Stimulated activated CD4-positive, alpha-beta T cell treated with anti-CD3 and anti-CD28 coated beads, TNF-alpha, amount 100 ng/mL, for 4 hours (primary cell): Measurements from ENCODE around the gene ISCA2.
"Not testable (repeated sequence)": the region's sequence is repeated elsewhere in the genome, so short reads cannot be mapped to it uniquely, and the experiment has no call there.

Experiments
- DNase-seq, 3 experiments: peaks; one replicate each; pipeline ENCODE4 v3.0.0-alpha.2; 2020; ENCODE audit warnings: low read depth in 3 of 3

Gene ISCA2

DNA sequence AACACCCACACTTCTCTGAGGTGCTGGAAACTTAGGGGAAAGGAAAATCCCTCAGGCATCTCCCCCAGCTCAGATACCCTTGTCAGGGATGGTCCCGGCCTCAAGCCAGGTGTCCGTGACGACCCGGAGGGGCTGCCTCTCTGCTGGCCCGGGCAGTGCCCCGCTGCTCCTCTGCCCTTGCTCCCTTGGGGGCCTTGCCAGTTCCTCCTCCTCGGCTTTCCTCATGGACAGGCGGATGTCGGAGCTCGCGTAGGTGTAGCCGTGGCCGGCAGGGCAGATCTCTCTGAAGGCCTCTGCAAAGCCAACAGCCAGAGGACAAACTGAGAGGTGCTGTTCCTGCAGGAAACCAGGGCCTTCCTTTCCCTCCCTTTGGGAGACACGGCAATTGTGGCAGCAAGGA lies 34.8 kb downstream of the ISCA2 start:
- no peak for DNase-seq

DNA sequence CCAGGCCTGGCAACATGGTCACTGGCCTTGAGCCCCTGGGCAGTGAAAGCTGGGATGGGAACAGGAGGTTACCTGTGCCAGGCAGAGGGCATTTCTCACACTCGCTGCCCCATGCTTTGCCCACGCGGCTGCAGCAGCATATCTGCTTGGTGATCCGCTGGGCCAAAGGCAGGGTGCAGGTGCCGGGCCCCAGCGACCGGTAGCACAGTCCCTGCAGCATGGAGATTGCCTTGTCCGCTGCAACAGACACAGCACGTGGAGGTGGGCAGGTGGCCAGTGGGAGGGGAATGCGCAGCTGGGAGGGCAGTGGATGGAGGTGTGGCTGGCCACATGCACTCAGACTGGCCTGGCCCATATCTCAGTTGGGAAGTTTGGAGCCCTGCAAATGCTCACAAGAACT lies 35.3 kb downstream of the ISCA2 start:
- DNase-seq, result no peak

DNA sequence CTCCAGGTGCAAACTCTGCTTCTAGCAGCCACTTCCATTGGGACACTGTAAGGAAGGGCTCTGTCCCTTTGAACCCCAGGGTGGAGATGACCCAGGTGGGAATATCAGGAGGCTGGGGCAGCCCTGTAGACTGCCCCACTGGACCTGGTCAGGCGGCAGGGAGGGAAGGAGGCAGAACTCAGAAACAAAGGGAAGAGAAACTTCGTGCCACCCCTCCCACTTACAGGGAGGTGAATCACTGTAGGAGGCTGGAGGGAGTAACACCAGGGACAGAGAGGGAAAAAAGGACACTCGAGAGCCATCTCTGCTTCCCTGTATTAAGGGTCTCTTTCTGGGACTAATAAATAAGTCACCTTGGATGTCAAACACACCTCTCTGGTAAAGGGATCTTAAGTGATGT lies 37.4 kb downstream of the ISCA2 start:
- no peak for DNase-seq

DNA sequence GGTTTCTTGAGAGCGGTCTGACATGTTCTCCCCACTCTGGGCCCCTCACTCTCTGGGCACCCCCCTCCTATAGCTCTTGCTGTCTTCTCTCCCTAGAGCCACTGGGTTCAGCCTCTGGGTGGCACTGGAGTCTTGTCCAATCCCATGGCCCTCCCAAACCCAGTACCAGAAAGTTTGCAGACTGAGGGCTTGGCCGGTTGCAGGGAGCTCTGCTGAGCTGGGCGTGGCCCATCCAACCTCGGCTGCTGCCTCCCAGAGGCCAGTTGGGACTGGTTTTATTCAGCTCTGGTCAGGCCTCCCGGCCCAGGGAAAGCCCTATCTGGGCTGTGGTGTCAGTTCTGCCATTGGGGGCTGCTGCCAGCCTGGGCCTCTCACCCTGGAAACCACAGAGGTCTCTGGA lies 37.9 kb downstream of the ISCA2 start:
- DNase-seq, result no peak

- DNase-seq, result no peak
These were observed 38.7 kb downstream of the ISCA2 start for GRCh38 chr14:74532246-74532645.

- DNase-seq, result no peak
These were observed 40.0 kb downstream of the ISCA2 start for GRCh38 chr14:74533576-74533975.

DNA sequence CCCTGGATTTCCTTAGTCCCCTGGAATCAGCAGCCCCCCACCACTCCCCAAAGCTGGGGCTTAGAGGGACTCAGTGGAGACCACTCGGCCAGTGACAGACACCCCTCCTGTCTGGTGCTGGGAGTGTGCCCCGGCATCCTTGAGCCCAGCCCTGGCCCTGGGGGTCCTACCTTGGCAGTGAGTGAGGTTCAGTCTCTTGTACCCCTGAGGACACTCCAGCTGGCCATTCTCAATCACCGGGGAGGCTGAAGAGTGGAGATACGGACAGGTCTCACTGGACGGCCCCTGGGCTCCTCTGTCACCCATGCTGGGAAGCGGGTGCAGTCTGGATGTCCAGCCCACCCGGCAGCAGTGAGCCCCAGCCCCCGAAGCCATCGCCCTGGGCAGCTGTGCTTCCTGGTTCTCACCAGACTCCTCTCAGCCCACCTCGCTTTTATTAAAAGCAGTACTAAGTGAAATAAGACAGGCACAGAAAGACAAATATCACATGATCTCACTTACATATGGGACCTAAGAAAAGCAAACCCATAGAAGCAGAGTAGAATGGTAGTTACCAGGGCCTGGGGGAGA lies 42.3 kb downstream of the ISCA2 start:
- DNase-seq, result no peak

- not testable (repeated sequence) for DNase-seq
These were observed 42.8 kb downstream of the ISCA2 start for GRCh38 chr14:74536336-74536735.

DNA sequence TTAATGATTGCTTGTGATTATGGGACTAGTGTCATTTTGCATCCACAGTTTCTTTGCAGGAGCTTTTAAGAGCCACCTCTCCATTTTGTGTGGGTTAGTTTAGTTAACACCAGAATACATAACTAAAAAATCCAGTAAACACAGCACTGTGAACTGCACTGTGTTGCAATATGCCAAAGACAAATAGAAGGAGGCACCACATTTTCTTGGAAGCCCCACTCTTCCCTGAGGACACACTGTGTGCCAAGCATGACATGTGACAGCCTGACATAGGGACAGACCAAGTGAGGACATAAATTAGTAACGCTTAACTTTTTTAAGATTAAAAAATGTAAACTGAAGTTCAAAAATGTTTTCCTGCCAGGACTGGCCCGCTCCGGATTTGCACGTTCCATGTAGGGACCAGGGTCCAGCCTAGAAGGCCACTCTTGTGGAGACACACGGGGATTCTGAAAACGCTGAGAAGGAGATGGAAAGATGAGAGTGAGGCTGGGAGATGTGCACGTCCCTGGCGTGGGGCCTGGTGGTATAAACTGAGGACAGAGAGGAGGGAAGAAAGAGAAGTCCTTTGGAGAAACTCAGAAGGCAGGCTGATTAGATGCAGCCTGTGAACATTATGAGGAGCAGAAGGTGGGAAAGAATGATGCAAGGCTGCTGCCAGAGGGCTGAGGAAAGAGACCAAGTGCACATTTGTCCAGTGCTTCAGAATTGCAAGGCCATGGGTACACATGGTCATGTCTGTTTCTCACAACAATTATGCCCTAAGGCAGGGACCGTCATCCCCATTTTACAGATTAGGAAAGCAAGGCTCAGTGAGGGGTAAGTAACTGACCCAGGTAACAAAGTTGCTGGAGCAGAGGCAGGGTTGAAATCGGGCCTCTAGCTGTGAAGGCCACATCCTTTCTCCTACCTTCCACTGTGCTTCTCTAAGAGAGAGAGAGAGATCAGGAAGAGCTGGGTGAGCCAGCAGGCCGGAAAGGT lies 45.1 kb downstream of the ISCA2 start:
- DNase-seq, result no peak

GRCh38 chr14:74539503-74539902 lies 45.9 kb downstream of the ISCA2 start:
- DNase-seq, result no peak

GRCh38 chr14:74541225-74541624 lies 47.7 kb downstream of the ISCA2 start:
- no peak for DNase-seq

- DNase-seq, result no peak
These were observed 48.6 kb downstream of the ISCA2 start for GRCh38 chr14:74542056-74542685.

DNA sequence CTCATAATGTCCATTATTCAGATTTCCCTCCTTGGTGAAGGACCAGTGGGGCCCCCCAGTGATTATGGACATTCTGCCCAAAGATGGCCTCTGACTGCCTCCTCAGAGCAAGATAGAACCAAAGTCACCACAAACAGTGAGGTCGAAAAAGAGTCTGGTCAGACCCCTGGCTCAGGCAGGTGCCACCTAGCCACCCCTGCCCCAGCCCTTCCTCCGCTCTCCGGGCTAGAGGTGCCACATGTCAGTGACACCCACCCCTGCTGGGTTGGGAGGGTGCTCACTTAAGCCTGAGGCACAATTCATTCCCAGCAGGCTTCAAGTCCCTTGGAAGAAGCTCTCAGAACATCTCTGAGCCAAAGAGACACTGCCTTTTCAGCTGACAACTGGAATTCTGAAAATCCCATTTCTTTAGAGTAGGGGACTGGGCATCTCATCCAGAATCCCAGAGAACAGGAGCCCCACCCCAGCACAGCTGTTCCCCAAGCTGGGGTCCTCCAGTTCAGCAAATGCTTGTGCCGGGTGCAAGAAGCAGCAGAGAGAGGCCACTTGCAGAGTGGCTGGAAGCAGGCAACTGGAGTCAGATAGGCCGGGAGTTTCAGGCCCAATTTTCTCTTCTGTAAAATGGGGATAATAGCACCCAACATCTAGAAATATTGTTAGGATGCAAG lies 50.3 kb downstream of the ISCA2 start:
- DNase-seq, result no peak

DNA sequence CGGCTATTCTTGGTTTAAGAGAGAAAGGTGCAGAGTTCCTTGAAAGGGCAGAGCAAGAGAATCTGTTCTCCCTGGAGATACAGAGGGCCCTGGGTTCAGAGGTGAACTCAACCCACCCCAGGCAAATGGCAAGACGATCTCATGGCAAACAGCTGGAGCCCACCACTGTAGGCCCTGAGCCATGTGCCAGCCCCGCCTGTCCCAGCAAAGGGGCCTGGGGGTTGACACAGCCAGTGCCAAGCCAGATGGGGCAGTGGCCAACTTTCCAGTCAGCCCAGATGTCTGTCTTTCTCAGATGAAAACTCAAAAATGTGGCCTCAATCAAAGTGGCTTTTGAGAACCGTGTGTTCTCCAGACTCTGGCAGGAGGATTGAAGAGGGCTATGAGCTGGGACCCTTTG lies 51.8 kb downstream of the ISCA2 start:
- no peak for DNase-seq

DNA sequence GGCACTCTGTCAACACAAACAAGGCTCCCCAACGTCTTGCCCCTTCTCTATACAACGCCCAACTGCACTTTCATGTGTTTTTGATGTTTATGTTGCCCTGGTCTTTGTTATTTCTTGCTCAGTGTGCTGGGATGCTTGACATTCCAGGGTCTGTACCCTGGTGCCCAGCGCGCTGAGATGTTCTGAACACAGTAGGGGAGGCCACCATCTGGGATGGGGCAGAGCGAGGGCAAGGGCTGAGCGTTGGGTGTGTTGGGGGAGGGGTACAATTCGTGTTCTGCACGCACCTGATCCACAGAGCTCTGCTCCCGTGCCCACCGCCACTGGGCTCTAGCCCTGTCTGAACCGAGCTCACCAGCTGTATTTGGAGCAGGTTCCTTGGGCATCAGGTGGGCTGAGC lies 52.9 kb downstream of the ISCA2 start:
- DNase-seq, result no peak
